HepG2 (cell line): ENCODE results near the gene ARFGEF3. TPM values are rescaled to one million over a fixed set of nuclear protein-coding genes. Genes with fewer than 3 reads are reported as not detected.

Experiments used
- ARID2 ChIP-seq: sonication (generic); formaldehyde crosslinking; IDR thresholded peaks from 2 replicates; pipeline ENCODE4 v1.8.1; 2022; ENCODE audit warnings: mild to moderate bottlenecking, missing genetic modification reagents, borderline replicate concordance
- ATF2 ChIP-seq: sonication (generic); formaldehyde crosslinking; IDR thresholded peaks from 2 replicates; pipeline ENCODE4 v1.4.0; 2020; ENCODE audit warnings: missing genetic modification reagents
- BCL6 ChIP-seq: IDR thresholded peaks from 2 replicates; pipeline ENCODE4 v1.6.1; 2016; ENCODE audit warnings: missing genetic modification reagents, missing compliant biosample characterization
- CBX5 ChIP-seq: sonication (generic); formaldehyde crosslinking; IDR thresholded peaks from 2 replicates; pipeline ENCODE4 v1.4.0; 2020; ENCODE audit warnings: missing genetic modification reagents, borderline replicate concordance
- CEBPG ChIP-seq: IDR thresholded peaks from 2 replicates; pipeline ENCODE4 v1.6.1; 2016
- EZH2 ChIP-seq: conservative IDR thresholded peaks from 2 replicates; pipeline ENCODE4 v1.6.1; 2012; ENCODE audit warnings: mild to moderate bottlenecking, low read depth, low read length, moderate library complexity
- HHEX ChIP-seq: IDR thresholded peaks from 2 replicates; pipeline ENCODE4 v1.6.1; 2016; ENCODE audit warnings: control low read depth
- MAFF ChIP-seq: IDR thresholded peaks from 2 replicates; pipeline ENCODE4 v1.6.1; 2011; ENCODE audit warnings: low read depth, low read length, improper control_type of control experiment
- MED1 ChIP-seq: sonication (generic); formaldehyde crosslinking; IDR thresholded peaks from 2 replicates; pipeline ENCODE4 v1.4.0; 2020; ENCODE audit warnings: missing genetic modification reagents
- NFIB ChIP-seq: sonication (generic); formaldehyde crosslinking; IDR thresholded peaks from 2 replicates; pipeline ENCODE4 v1.9.0; 2021; ENCODE audit warnings: missing genetic modification reagents, mild to moderate bottlenecking, borderline replicate concordance
- NR2C2 ChIP-seq: sonication (generic); formaldehyde crosslinking; IDR thresholded peaks from 2 replicates; pipeline ENCODE4 v1.4.0; 2020; ENCODE audit warnings: missing genetic modification reagents, mild to moderate bottlenecking, moderate library complexity, borderline replicate concordance
- NR2F2 ChIP-seq: IDR thresholded peaks from 2 replicates; pipeline ENCODE4 v1.6.1; 2012; ENCODE audit warnings: low read depth, inconsistent platforms, borderline replicate concordance
- SKI ChIP-seq: fragments of 450-650 bp; IDR thresholded peaks from one replicate; pipeline ENCODE4 v1.6.1; 2018; ENCODE audit warnings: mild to moderate bottlenecking; ENCODE audit not compliant: partially characterized antibody
- SMAD3 ChIP-seq: sonication (generic); formaldehyde crosslinking; IDR thresholded peaks from 2 replicates; pipeline ENCODE4 v1.4.0; 2020; ENCODE audit warnings: missing genetic modification reagents
- SOX5 ChIP-seq: IDR thresholded peaks from 2 replicates; pipeline ENCODE4 v1.6.1; 2016; ENCODE audit warnings: borderline replicate concordance
- THAP11 ChIP-seq: IDR thresholded peaks from 2 replicates; pipeline ENCODE4 v1.6.1; 2016; ENCODE audit warnings: missing biosample characterization, missing genetic modification reagents
- YY1 ChIP-seq: IDR thresholded peaks from 2 replicates; pipeline ENCODE4 v1.6.1; 2011; ENCODE audit warnings: low read length, low read depth, moderate library complexity, mild to moderate bottlenecking; ENCODE audit not compliant: insufficient read depth, insufficient replicate concordance
- ZBTB7A ChIP-seq: sonication (generic); formaldehyde crosslinking; IDR thresholded peaks from 2 replicates; pipeline ENCODE4 v1.8.0; 2022; ENCODE audit warnings: mild to moderate bottlenecking, missing genetic modification reagents
- ZNF33A ChIP-seq: sonication (generic); formaldehyde crosslinking; IDR thresholded peaks from 2 replicates; pipeline ENCODE4 v1.5.1; 2020; ENCODE audit warnings: missing genetic modification reagents, mild to moderate bottlenecking, moderate library complexity, borderline replicate concordance
- ZNF354B ChIP-seq: sonication (generic); formaldehyde crosslinking; IDR thresholded peaks from 2 replicates; pipeline ENCODE4 v1.8.0; 2022; ENCODE audit warnings: mild to moderate bottlenecking, missing genetic modification reagents
- ZNF772 ChIP-seq: sonication (generic); formaldehyde crosslinking; IDR thresholded peaks from 2 replicates; pipeline ENCODE4 v1.5.0; 2020; ENCODE audit warnings: mild to moderate bottlenecking, missing genetic modification reagents
- ZNF788 ChIP-seq: sonication (generic); formaldehyde crosslinking; IDR thresholded peaks from 2 replicates; pipeline ENCODE4 v1.5.0; 2020; ENCODE audit warnings: mild to moderate bottlenecking, missing genetic modification reagents, borderline replicate concordance
- ZNF891 ChIP-seq: sonication (generic); formaldehyde crosslinking; IDR thresholded peaks from 2 replicates; pipeline ENCODE4 v1.5.0; 2020; ENCODE audit warnings: mild to moderate bottlenecking, missing genetic modification reagents
- polyA plus RNA-seq, 8 experiments: library from polyadenylated mRNA; depleted of rRNA in 3 of 8; stranded (reverse) in 7 of 8; unstranded in 1 of 8; fragments of >200 nt; fragmentation: Illumina TruSeq in 4 of 8; extraction: Trizol in 4 of 8; gene quantifications; 2 replicates each; pipeline versions ENCODE4 v1.2.1 to v1.2.3, GENCODE V29; 2011 to 2016; ENCODE audit warnings: low read depth in 4 of 8, missing spikeins in 1 of 8, mixed read lengths in 1 of 8; ENCODE audit not compliant: insufficient read depth in 1 of 8
- total RNA-seq, 5 experiments: library from RNA; depleted of rRNA; stranded (reverse); fragments of >200 nt; fragmentation: Illumina TruSeq; extraction: Trizol; gene quantifications; 2 replicates each; pipeline ENCODE4 v1.2.3, GENCODE V29; 2016; ENCODE audit warnings: low read depth in 1 of 5
- TF ChIP-seq, protein P1 (sequence below): sonication (generic); formaldehyde crosslinking; IDR thresholded peaks from 2 replicates; pipeline ENCODE4 v1.4.0; 2020; ENCODE audit warnings: missing genetic modification reagents
- TF ChIP-seq, protein P2 (sequence below): sonication (generic); formaldehyde crosslinking; IDR thresholded peaks from 2 replicates; pipeline ENCODE4 v1.5.1; 2020; ENCODE audit warnings: missing genetic modification reagents, mild to moderate bottlenecking, borderline replicate concordance

The ARFGEF3 gene
- total and polyA plus RNA-seq, 2 of the 13 experiments (the other 11 are each of a cell fraction or from before 2014, with no cell fraction given), result 0.60 to 2.6 TPM

DNA sequence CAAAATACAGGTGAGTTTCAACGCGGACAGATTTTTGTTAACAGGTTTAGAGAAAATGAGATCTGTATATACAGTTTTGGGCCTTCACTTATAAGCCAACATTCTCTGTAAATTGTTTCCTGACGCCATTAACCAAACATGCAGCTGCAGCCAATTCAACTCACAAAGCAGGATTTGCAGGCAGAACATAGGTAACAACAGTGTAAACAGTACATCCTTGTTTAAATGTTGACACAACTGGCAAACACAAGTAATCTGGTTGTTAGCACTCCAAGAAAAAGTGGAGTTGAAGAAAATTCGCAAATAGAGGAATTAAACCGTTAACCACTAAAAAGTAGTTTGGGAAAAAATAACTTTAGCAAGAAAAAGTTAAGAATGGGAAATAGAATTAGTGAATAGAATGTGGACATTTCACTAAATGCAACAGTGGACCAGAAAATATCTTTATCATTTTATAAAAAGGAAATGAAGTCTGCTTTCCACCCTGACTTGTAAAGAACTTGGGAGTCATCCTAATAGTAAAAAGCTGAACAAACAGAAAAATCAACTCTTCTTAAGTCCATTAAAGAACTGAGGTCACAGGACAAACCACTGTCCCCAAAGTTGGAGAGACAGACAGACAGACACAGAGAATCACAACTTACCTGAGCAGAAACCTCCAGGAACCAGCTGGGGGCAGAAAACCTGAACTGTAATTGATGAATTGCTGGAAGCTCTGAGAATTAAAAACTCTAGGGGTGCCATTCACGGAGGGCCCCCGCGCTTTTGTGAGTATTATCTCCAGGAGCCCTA is 226.0 kb downstream of the ARFGEF3 start (continued):
- TF ChIP-seq ATF2 (CRISPR knock-in tag), result no peak
- no peak for TF ChIP-seq NR2C2 (CRISPR knock-in tag)
- 0 out of 2 replicates have a peak, but pooled peaks have one; percentile 22 for TF ChIP-seq MED1 (CRISPR knock-in tag)
- TF ChIP-seq THAP11, result peak; percentile 33; the same call in 1 of the 2 replicates
- TF ChIP-seq MAFF, result 0 out of 2 replicates have a peak, but pooled peaks have one; percentile 21
- TF ChIP-seq, protein P1, sequence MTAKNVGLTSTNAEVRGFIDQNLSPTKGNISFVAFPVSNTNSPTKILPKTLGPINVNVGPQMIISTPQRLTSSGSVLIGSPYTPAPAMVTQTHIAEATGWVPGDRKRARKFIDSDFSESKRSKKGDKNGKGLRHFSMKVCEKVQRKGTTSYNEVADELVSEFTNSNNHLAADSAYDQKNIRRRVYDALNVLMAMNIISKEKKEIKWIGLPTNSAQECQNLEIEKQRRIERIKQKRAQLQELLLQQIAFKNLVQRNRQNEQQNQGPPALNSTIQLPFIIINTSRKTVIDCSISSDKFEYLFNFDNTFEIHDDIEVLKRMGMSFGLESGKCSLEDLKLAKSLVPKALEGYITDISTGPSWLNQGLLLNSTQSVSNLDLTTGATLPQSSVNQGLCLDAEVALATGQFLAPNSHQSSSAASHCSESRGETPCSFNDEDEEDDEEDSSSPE (CRISPR knock-in tag), result no peak
- no peak for TF ChIP-seq EZH2
- 0 out of 2 replicates have a peak, but pooled peaks have one; percentile 36 for TF ChIP-seq ZNF33A (CRISPR knock-in tag)
- peak; percentile 37; the same call in 1 of the 2 replicates for TF ChIP-seq ZNF772
- no peak for TF ChIP-seq CBX5 (CRISPR knock-in tag)
- no peak for TF ChIP-seq YY1
- no peak for TF ChIP-seq ZBTB7A
- no peak for TF ChIP-seq ARID2 (CRISPR knock-in tag)
- TF ChIP-seq, protein P2, sequence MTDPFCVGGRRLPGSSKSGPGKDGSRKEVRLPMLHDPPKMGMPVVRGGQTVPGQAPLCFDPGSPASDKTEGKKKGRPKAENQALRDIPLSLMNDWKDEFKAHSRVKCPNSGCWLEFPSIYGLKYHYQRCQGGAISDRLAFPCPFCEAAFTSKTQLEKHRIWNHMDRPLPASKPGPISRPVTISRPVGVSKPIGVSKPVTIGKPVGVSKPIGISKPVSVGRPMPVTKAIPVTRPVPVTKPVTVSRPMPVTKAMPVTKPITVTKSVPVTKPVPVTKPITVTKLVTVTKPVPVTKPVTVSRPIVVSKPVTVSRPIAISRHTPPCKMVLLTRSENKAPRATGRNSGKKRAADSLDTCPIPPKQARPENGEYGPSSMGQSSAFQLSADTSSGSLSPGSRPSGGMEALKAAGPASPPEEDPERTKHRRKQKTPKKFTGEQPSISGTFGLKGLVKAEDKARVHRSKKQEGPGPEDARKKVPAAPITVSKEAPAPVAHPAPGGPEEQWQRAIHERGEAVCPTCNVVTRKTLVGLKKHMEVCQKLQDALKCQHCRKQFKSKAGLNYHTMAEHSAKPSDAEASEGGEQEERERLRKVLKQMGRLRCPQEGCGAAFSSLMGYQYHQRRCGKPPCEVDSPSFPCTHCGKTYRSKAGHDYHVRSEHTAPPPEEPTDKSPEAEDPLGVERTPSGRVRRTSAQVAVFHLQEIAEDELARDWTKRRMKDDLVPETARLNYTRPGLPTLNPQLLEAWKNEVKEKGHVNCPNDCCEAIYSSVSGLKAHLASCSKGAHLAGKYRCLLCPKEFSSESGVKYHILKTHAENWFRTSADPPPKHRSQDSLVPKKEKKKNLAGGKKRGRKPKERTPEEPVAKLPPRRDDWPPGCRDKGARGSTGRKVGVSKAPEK (CRISPR knock-in tag), result no peak
- TF ChIP-seq BCL6, result peak; percentile 91
- TF ChIP-seq SOX5, result peak; percentile 70; the same call in 1 of the 2 replicates
- no peak for TF ChIP-seq ZNF354B (CRISPR knock-in tag)
- no peak for TF ChIP-seq ZNF788
- TF ChIP-seq ZNF891 (CRISPR knock-in tag), result no peak
- 0 out of 2 replicates have a peak, but pooled peaks have one; percentile 10 for TF ChIP-seq CEBPG (CRISPR knock-in tag)
- 0 out of 2 replicates have a peak, but pooled peaks have one; percentile 33 for TF ChIP-seq SMAD3 (CRISPR knock-in tag)
- TF ChIP-seq NR2F2, result no peak
- no peak for TF ChIP-seq NFIB (CRISPR knock-in tag)
- peak; percentile 88 for TF ChIP-seq HHEX
- peak; percentile 16 for TF ChIP-seq SKI
